CD4-positive, alpha-beta memory T cell (primary cell): Measurements from ENCODE around the gene PRRX1. TPM values are rescaled to one million over a fixed set of nuclear protein-coding genes. Genes with fewer than 3 reads are reported as not detected.

Experiments used
- CTCF ChIA-PET: fragments of 350-600 bp; sonication (Branson Sonifier 250); formaldehyde crosslinking; loops from one replicate; lab custom pipeline; 2021; ENCODE audit warnings: inconsistent platforms; ENCODE audit not compliant: partially characterized antibody; lab: Charles Lee
- POLR2A ChIA-PET: fragments of 350-600 bp; sonication (Branson Sonifier 250); formaldehyde crosslinking; loops from one replicate; lab custom pipeline; 2021; ENCODE audit not compliant: partially characterized antibody; lab: Charles Lee
- DNase-seq, 5 donors: peaks; one replicate each; pipeline versions ENCODE4 v3.0.0 to v3.0.0-alpha.2; 2020 to 2022; ENCODE audit warnings: mixed read lengths in 1 of 5
- H3K27ac ChIP-seq: one replicate; pipeline ENCODE4 v1.7.0; 2013; ENCODE audit warnings: low read depth, low read length
- H3K27me3 ChIP-seq: 2 replicates; pipeline ENCODE4 v1.7.0; 2013; ENCODE audit warnings: mild to moderate bottlenecking, low read length, moderate library complexity; ENCODE audit not compliant: insufficient read depth
- H3K36me3 ChIP-seq: 2 replicates; pipeline ENCODE4 v1.7.0; 2013; ENCODE audit warnings: mild to moderate bottlenecking, low read length, moderate library complexity; ENCODE audit not compliant: insufficient read depth
- H3K4me1 ChIP-seq: 2 replicates; pipeline ENCODE4 v1.7.0; 2013; ENCODE audit warnings: mild to moderate bottlenecking, low read length, moderate library complexity; ENCODE audit not compliant: insufficient read depth
- H3K4me3 ChIP-seq, 2 donors: one replicate each; pipeline ENCODE4 v1.7.0; 2013; ENCODE audit warnings: low read length in 2 of 2, mild to moderate bottlenecking in 1 of 2
- H3K9me3 ChIP-seq, 2 donors: one replicate each; pipeline ENCODE4 v1.7.0; 2013; ENCODE audit warnings: low read length in 2 of 2, control low read depth in 1 of 2; ENCODE audit not compliant: control insufficient read depth in 1 of 2
- H3K27ac Mint-ChIP-seq, 7 donors: one replicate each; pipeline ENCODE4 v1.8.0; 2020 to 2021; ENCODE audit warnings: mixed read lengths in 7 of 7, mild to moderate bottlenecking in 6 of 7, inconsistent platforms in 3 of 7, moderate library complexity in 3 of 7
- H3K27me3 Mint-ChIP-seq, 2 donors: one replicate each; pipeline ENCODE4 v1.8.0; 2020 to 2021; ENCODE audit warnings: mixed read lengths in 2 of 2
- H3K36me3 Mint-ChIP-seq, 2 donors: one replicate each; pipeline ENCODE4 v1.8.0; 2020 to 2021; ENCODE audit warnings: mixed read lengths in 2 of 2, inconsistent platforms in 1 of 2, mild to moderate bottlenecking in 1 of 2
- H3K4me1 Mint-ChIP-seq, 4 donors: one replicate each; pipeline ENCODE4 v1.8.0; 2020 to 2021; ENCODE audit warnings: mixed read lengths in 4 of 4, mild to moderate bottlenecking in 1 of 4
- H3K4me3 Mint-ChIP-seq, 8 donors: one replicate each; pipeline ENCODE4 v1.8.0; 2020 to 2021; ENCODE audit warnings: mixed read lengths in 8 of 8, mild to moderate bottlenecking in 7 of 8, moderate library complexity in 6 of 8, inconsistent platforms in 3 of 8
- H3K9me3 Mint-ChIP-seq, 8 donors: one replicate each; pipeline ENCODE4 v1.8.0; 2020 to 2021; ENCODE audit warnings: mixed read lengths in 8 of 8, mild to moderate bottlenecking in 5 of 8, inconsistent platforms in 3 of 8, moderate library complexity in 1 of 8
- intact Hi-C: fragments of 100-400 bp; cut with micrococcal nuclease; formaldehyde crosslinking; loops from one replicate; pipeline ENCODE4 v1.15.1; 2023
- polyA plus RNA-seq, 2 donors: library from polyadenylated mRNA; unstranded; fragments of 300-500 nt; fragmentation: Illumina TruSeq; gene quantifications; one replicate each; pipeline ENCODE4 v1.2.3, GENCODE V29; 2021
- total RNA-seq, 2 experiments: library from RNA; stranded (reverse); gene quantifications; one replicate each; pipeline ENCODE4 v1.2.3, GENCODE V29; 2021

PRRX1 gene
- total RNA-seq (not detected), polyA plus RNA-seq (not detected)

DNA sequence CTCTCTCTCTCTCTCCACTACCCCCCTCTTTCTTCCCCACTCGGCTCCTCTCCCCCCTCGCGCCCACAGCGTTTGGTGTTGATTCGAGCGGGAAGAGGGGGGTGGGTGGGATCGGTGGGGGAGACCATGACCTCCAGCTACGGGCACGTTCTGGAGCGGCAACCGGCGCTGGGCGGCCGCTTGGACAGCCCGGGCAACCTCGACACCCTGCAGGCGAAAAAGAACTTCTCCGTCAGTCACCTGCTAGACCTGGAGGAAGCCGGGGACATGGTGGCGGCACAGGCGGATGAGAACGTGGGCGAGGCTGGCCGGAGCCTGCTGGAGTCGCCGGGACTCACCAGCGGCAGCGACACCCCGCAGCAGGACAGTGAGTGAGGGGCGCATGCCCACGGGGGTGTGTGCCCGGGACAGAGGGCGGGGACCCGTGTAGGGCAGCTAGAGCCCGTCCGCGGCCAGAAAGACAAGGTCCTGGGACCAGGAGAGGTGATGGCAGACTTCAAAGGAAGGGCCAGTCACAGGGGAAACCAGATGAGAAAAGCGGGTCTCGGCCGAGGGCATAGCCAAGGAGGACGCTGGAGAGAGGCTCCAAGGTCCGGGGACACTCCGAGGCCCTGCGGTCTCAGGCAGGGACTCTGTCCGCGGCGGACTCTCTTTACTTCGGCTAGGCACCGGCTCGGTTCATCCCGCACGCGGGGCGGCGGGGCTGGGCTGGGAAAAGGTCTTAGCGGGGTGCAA is at the start of gene PRRX1:
PRRX1 (plus strand) TSS at position 39 of the 735 bp plus-strand sequence; CDS start at position 127, 88 bp downstream.
- H3K9me3 ChIP-seq: no peaks in the 10 kb centered on the region
- Mint-ChIP-seq H3K27ac (no peak within 1 kb of the TSS), H3K36me3 (no peaks in the 10 kb centered on the region), H3K4me1 (peaks cover 20 to 54% (median 38%) of the 10 kb centered on the region in 4 donors), H3K4me3 (peak within 1 kb of the TSS in 6 of 8 donors; percentile 20 to 59 (median 44)), H3K9me3 (peaks cover 0 to 3% (median 0%) of the 10 kb centered on the region in 8 donors), H3K27me3 (peaks cover 64 to 69% of the 10 kb centered on the region in 2 donors)
- peaks cover 10% of the 10 kb centered on the region for H3K4me1 ChIP-seq
- peaks cover 32% of the 10 kb centered on the region for H3K27me3 ChIP-seq
- no peak within 1 kb of the TSS for H3K4me3 ChIP-seq
- DNase-seq: no peak
- ChIA-PET CTCF (no interaction called here), POLR2A (no interaction called here)
- H3K36me3 ChIP-seq: no peaks in the 10 kb centered on the region
- H3K27ac ChIP-seq: no peak within 1 kb of the TSS
- intact Hi-C loops: no loop called here

DNA sequence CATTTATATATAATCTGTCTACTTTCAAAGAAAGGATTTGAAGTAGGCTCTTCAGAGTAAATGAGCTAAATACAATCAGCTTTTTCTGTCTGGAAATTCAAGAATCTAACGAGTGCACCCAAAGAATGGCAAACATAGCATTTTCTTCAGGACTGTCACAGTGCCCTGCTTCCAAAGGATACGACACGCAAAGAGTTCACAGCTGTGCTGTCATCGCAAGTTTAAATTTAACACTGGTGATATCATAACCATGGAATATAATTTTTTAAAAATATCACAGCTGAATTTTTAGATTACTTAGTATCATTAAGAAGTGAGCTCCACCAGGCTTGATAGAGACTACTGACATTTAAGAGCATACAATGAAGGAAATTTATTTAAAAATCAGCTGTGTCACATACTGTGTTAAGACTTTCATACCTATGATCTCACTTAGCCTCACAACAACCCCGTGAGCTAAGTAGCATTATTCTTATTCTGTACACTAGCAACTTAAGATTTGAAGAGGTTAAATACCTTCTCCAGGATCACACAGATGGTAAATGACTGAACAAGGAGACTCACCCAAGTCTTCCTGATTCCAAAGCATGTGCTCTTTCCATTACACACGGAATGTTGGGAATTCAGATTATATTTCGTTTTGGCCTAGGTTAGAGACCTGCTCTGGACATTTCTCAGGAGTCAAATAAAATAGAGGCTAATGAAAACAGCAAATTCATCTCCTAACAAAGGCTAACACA is 46.2 kb upstream of the PRRX1 start:
- H3K36me3 Mint-ChIP-seq: peaks cover 2 to 3% of the 10 kb centered on the region in 2 donors
- H3K27me3 Mint-ChIP-seq: peaks cover 11 to 12% of the 10 kb centered on the region in 2 donors
- ChIA-PET POLR2A (no interaction called here), CTCF (no interaction called here)
- H3K4me3 Mint-ChIP-seq: no peak overlapping the region
- Histone ChIP-seq H3K36me3 (no peaks in the 10 kb centered on the region), H3K9me3 (no peaks in the 10 kb centered on the region), H3K27ac (no peak overlapping the region), H3K4me1 (no peaks in the 10 kb centered on the region), H3K27me3 (no peaks in the 10 kb centered on the region), H3K4me3 (no peak overlapping the region)
- intact Hi-C loops: no loop called here
- DNase-seq: no peak
- no peak overlapping the region for H3K27ac Mint-ChIP-seq
- H3K4me1 Mint-ChIP-seq: no peaks in the 10 kb centered on the region
- peaks cover 4 to 18% (median 7%) of the 10 kb centered on the region in 8 donors for H3K9me3 Mint-ChIP-seq

DNA sequence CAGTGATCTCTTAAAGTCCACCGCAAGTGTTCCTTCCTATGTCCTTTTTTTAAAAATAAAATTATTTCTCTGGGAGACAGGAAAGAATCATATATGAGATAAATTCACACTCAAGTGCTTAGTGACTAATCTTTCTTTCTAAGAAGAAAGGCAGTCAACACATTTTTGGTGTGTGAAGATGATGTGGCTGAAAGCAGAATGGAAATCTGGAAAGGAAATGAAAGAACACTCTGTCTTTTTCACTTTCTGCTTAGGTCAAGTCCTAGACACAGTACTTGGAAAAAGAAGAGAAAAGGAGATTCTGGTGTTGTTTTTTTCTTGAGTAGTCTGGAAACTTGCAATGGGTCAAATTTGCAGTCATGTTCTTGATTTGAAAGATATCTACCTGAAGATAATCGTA is 45.5 kb upstream of the PRRX1 start:
- Histone ChIP-seq H3K27ac (no peak overlapping the region), H3K27me3 (no peaks in the 10 kb centered on the region), H3K36me3 (no peaks in the 10 kb centered on the region), H3K4me1 (no peaks in the 10 kb centered on the region), H3K4me3 (no peak overlapping the region), H3K9me3 (no peaks in the 10 kb centered on the region)
- Mint-ChIP-seq H3K4me1 (no peaks in the 10 kb centered on the region), H3K4me3 (no peak overlapping the region), H3K27me3 (peaks cover 6 to 10% of the 10 kb centered on the region in 2 donors), H3K36me3 (no peaks in the 10 kb centered on the region), H3K9me3 (peaks cover 0 to 11% (median 3%) of the 10 kb centered on the region in 8 donors), H3K27ac (no peak overlapping the region)
- CTCF ChIA-PET: no interaction called here
- DNase-seq: no peak
- intact Hi-C loops: no loop called here
- POLR2A ChIA-PET: no interaction called here

DNA sequence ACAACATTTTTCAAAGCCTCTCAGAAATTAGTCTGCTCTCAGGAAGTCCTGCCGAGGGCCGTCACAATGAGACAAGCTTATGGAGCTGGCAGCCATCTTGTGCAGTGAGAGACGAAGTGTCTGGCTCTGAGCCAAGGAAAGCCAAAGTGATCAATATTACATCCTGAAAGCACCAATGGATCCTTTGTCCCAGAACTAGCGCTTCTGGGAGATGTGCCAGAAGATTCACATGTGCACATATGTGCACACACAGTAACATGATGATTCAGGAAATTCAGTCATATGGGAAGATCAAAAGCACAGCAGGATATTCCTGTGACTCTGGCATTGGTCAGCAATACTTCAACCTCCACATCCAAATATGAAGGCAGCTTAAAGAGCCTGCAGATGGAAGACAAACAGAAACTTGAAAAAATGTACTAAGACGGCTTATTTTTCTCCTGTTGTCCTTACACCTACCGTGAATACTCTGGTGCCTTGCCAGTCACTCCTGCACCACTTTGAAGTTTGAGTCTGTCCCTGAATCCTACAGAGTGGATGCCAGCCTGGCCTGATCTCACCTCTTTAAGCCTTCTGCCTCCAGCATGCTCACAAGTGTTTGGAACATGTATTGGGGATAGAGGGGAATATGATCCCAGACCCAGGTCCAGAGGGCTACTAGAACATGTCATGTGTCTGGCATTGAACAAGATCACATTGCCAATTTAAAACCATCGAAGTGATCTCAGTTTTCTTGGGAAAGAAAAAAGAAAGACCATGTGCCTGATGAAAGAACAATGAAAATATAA is 44.5 kb upstream of the PRRX1 start:
- ChIA-PET CTCF (no interaction called here), POLR2A (no interaction called here)
- Mint-ChIP-seq H3K36me3 (no peaks in the 10 kb centered on the region), H3K4me3 (no peak overlapping the region), H3K4me1 (no peaks in the 10 kb centered on the region), H3K27ac (no peak overlapping the region), H3K9me3 (peaks cover 0 to 8% (median under 1%) of the 10 kb centered on the region in 8 donors), H3K27me3 (peaks cover 3 to 10% of the 10 kb centered on the region in 2 donors)
- H3K27ac ChIP-seq: no peak overlapping the region
- intact Hi-C loops: no loop called here
- no peak for DNase-seq
- H3K9me3 ChIP-seq: no peaks in the 10 kb centered on the region
- no peaks in the 10 kb centered on the region for H3K4me1 ChIP-seq
- H3K27me3 ChIP-seq: no peaks in the 10 kb centered on the region
- no peak overlapping the region for H3K4me3 ChIP-seq
- no peaks in the 10 kb centered on the region for H3K36me3 ChIP-seq

DNA sequence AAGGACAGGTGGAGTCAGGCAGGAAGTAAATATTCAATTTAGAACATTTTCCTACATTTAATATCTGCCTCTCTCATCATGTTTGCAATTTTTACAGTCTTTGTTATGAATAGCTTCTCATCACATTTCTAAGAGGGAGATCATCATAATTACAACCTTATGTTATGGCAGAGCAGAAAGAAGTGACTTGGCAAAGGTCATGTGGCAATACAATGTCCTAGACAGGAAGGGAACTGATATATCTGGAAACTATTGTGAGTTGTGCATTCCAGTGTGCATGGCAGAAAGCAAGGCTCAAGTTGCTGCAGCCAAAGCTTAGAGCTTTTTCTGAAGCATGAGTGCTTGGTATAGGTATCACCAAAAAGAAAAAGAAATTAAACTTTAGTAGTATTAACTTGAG is 43.8 kb upstream of the PRRX1 start:
- ChIA-PET POLR2A (no interaction called here), CTCF (no interaction called here)
- intact Hi-C loops: no loop called here
- no peak overlapping the region for H3K4me3 ChIP-seq
- H3K36me3 Mint-ChIP-seq: no peaks in the 10 kb centered on the region
- no peaks in the 10 kb centered on the region for H3K9me3 ChIP-seq
- no peak overlapping the region for H3K4me3 Mint-ChIP-seq
- H3K27me3 ChIP-seq: no peaks in the 10 kb centered on the region
- no peak overlapping the region for H3K27ac ChIP-seq
- no peak for DNase-seq
- peaks cover 0 to 4% (median 0%) of the 10 kb centered on the region in 8 donors for H3K9me3 Mint-ChIP-seq
- no peaks in the 10 kb centered on the region for H3K36me3 ChIP-seq
- no peak overlapping the region for H3K27ac Mint-ChIP-seq
- H3K4me1 ChIP-seq: no peaks in the 10 kb centered on the region
- peaks cover 3 to 12% of the 10 kb centered on the region in 2 donors for H3K27me3 Mint-ChIP-seq
- peaks cover 0 to 2% (median 0%) of the 10 kb centered on the region in 4 donors for H3K4me1 Mint-ChIP-seq

DNA sequence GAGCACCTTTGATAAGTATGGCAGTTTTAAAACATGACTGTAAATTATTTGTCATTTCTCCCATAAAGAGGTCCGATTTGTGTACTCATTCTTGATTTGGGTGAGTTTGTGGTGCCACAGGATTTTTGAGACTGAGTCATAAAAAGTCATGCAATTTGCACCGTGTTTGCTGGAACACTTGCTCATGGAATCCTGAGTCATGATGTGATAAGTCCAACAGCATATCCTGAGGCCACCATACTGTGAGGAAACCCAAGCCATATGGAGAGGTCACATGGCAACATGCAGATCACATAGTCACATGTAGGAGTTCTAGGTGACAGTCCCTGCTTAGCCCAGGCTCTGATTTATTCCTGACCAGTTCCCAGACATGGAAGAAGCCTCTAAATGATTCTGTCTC is 40.8 kb upstream of the PRRX1 start:
- no peaks in the 10 kb centered on the region for H3K4me1 ChIP-seq
- Mint-ChIP-seq H3K36me3 (no peaks in the 10 kb centered on the region), H3K4me3 (no peak overlapping the region), H3K4me1 (peaks cover 0 to 2% (median 0%) of the 10 kb centered on the region in 4 donors), H3K9me3 (peaks cover 0 to 1% (median 0%) of the 10 kb centered on the region in 8 donors), H3K27me3 (peaks cover 5 to 7% of the 10 kb centered on the region in 2 donors), H3K27ac (no peak overlapping the region)
- H3K27ac ChIP-seq: no peak overlapping the region
- CTCF ChIA-PET: no interaction called here
- intact Hi-C loops: no loop called here
- H3K36me3 ChIP-seq: no peaks in the 10 kb centered on the region
- POLR2A ChIA-PET: no interaction called here
- H3K27me3 ChIP-seq: no peaks in the 10 kb centered on the region
- no peak for DNase-seq
- H3K4me3 ChIP-seq: no peak overlapping the region
- H3K9me3 ChIP-seq: no peaks in the 10 kb centered on the region

DNA sequence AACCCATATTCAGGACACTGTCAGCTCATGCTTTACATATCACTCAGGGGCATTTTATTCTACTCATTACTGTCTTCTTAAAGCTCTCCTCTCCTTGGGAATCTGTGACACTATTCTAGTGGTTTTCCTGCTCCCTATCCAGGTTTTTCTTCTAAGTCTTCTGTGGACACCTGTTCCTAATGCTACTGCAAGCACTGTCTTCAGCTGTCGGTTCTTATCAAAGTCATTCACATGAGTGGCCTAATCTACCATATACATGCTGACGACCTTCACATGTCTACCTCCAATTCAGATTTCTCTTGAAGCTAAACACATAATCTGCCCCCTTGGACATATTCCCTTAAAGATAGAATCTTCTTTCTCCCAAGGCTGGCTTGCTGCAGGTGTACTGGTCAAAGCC is 39.8 kb upstream of the PRRX1 start:
- H3K27ac ChIP-seq: no peak overlapping the region
- no peaks in the 10 kb centered on the region for H3K36me3 ChIP-seq
- Mint-ChIP-seq H3K4me3 (no peak overlapping the region), H3K9me3 (peaks cover 0 to 3% (median 0%) of the 10 kb centered on the region in 8 donors), H3K4me1 (peaks cover 0 to 2% (median 0%) of the 10 kb centered on the region in 4 donors), H3K27ac (no peak overlapping the region), H3K27me3 (peaks cover 7 to 9% of the 10 kb centered on the region in 2 donors), H3K36me3 (no peaks in the 10 kb centered on the region)
- no peak overlapping the region for H3K4me3 ChIP-seq
- CTCF ChIA-PET: no interaction called here
- no peaks in the 10 kb centered on the region for H3K9me3 ChIP-seq
- DNase-seq: no peak
- H3K27me3 ChIP-seq: no peaks in the 10 kb centered on the region
- H3K4me1 ChIP-seq: no peaks in the 10 kb centered on the region
- intact Hi-C loops: no loop called here
- POLR2A ChIA-PET: no interaction called here
